GM21717 (cell line): ENCODE measurements around the gene GOLPH3L.
"Not testable (repeated sequence)": the region's sequence is repeated elsewhere in the genome, so short reads cannot be mapped to it uniquely, and the experiment has no call there.

Source experiments
- ATAC-seq: cut with Tn5 transposase; IDR thresholded peaks from one replicate; pipeline ENCODE4 v1.9.1; 2021; ENCODE audit warnings: mild to moderate bottlenecking, moderate library complexity; ENCODE audit not compliant: unreplicated experiment

GOLPH3L gene

DNA sequence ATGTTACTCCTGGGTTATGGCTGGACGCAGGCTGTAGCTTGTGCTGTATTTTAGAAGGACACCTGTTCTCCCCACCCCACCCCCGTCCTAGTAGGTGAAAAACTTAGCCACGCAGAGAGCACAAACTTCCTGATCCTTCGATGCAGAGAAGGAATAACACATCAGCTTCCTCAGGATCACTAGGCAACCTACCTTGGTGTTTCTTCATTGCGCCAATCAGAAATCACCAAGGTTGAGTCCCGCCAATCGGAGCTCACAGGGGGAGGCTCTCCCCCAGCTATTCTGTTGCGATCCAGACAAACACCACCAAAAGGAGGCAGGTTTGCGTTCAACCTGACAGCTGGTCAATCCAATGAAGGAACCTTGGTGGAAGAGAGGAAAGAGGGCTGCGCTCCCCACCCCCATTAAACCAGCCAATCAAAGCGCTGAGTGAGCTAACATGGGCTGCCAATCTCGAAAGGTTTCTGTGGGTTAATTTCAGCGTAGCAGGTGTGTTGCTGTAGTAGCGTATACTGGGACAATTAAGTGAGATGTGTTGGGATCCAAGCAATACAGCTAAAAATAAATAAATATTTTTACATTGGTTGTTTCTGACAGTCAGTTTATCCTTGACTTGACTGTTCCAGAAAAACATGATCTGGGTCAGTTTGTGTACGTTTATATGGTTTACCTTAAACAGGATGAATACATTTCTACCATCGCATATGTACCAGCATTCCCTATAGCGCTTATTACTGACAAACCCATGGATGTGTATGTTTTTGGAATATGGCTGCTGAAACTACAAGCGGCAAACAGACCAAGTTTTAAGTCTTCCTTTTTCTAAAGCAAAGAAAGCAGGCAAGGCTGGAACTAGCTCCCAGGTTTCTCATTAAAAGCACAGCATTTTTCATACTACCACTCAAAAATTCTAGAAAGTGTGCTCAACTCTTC is at the start of gene GOLPH3L:
Gene GOLPH3L (minus strand): TSS at position 160 of the 933 bp plus-strand sequence. CDS start 2,316 bp downstream, outside the sequence.
- peak; percentile 97 for ATAC-seq

GRCh38 chr1:150730130-150730721 is 33.3 kb upstream of the GOLPH3L start:
- ATAC-seq: no peak

GRCh38 chr1:150724336-150724735 is 27.4 kb upstream of the GOLPH3L start:
- ATAC-seq: no peak

DNA sequence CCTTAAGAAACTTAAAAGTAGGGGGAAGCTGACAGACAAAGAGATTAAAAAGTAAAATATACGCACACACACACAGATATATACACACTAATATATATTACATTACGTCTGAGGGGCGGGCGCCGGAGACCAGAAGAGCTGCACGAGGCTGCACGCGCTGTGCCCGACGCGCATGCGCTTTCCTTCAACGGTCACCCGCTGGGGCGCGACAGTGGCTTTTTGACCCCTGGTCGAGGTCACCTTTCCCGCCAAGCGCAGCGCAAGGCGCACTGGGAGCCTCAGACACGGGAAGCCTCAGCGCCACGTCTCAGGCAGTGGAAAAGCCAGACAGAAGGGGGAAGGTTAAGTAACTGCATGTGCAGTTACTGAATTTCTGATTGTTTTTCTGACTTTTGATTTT is 23.7 kb upstream of the GOLPH3L start, which contains the start of gene HORMAD1:
Gene HORMAD1 (minus strand): TSS at position 193 of the 400 bp plus-strand sequence. CDS start 1,390 bp downstream, outside the sequence.
- ATAC-seq: no peak

GRCh38 chr1:150720098-150720497 is 23.1 kb upstream of the GOLPH3L start:
- ATAC-seq: no peak

DNA sequence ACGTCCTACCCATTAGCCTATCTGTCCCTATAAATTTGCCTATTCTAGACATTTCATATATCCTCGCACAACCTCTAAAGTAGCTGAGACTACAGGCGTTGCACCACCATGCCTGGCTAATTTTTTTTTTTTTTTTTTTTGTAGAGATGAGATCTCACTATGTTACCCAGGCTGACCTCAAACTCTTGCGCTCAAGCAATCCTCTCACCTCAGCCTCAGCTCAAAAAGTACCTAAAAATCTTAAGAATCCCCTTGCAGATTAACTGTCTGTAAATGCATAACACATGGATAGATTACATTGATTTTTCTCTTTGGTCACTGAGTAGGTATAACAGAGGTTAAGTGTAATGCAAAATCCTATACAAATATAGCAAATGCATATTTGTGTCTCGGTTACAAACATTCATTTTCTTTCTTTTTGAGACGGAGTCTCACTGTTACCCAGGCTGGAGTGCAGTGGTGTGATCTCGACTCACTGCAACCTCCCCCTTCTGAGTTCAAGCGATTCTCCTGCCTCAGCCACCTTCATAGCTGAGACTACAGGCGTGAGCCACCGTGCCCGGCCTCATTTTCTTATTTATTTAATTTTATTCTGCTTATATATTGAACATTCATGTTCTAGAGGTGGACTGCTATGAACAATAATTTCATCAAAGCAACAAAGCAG is 21.4 kb upstream of the GOLPH3L start:
- no peak for ATAC-seq

DNA sequence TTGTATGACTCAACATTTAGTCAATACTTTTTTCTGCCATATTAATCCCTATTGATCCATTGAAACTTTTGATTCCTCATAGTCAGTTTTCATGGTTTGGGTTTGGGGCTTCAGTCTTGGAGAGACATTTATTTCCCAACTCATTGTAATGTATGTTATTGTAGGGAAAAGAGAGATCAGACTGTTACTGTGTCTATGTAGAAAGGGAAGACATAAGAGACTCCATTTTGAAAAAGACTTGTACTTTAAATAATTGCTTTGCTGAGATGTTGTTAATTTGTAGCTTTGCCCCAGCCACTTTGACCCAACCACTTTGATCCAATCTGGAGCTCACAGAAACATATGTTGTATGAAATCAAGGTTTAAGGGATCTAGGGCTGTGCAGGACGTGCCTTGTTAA is 12.1 kb upstream of the GOLPH3L start:
- ATAC-seq: not testable (repeated sequence)

DNA sequence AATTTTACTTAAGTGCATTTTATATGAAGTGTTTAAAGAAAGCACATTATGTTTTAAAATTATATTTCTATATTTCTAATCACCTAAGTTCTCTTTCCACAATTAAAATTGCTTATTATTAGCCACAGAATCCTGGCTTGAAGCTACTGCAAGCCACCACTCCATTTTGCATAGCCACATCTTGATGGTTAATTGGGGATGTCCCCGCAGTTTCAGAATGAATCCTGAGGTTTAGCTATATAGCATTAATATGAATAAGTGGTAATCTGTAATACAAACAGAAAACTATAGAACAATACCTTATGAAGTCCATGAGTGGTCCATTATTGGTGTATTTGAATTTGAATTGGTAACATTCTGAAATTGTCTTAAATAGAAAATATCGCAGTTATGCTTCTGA is 11.6 kb upstream of the GOLPH3L start:
- ATAC-seq: no peak

GRCh38 chr1:150706091-150706490 is 9.1 kb upstream of the GOLPH3L start:
- ATAC-seq: no peak

- no peak for ATAC-seq
Observed at GRCh38 chr1:150703427-150703826, 6.5 kb upstream of the GOLPH3L start.

DNA sequence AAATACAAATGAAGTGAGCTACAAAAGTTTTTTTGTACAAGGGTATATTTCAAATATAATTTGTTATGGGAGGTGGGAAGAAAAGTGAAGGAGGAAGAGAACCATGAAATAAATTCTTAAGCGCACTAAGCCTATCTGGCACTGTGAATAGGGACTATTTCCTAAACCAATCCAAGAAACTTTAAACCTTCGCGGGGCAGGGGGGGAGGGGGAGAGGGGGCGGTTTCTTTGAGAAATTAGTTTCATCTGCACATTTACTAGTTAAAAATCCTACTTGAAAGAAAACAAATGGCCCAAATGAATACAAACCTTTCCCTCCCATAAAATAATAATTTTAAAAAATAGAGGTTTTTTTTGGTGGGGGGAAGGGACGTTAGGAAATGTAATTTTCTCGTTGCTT is 364 bp downstream of the GOLPH3L start:
- no peak for ATAC-seq

- no peak for ATAC-seq
Observed at GRCh38 chr1:150696162-150696561, 792 bp downstream of the GOLPH3L start.

DNA sequence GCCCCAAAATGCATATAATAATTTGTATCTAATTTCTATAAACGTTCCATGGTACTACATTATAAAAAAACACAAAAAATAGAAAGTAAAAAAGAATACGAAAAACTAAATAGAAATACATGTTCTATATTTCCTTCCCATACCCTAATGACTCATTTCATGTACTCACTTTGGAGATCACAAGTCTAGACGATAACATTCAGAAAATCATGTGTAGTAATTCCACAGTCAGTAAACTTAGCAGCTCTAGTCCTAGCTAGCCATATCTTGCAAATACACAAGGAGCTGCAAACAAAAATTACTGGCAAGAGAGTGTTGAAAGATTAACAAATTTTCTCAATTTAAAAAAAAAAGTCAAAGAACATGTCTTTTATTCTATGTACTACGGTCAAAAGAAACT is 1.4 kb downstream of the GOLPH3L start:
- ATAC-seq: no peak

DNA sequence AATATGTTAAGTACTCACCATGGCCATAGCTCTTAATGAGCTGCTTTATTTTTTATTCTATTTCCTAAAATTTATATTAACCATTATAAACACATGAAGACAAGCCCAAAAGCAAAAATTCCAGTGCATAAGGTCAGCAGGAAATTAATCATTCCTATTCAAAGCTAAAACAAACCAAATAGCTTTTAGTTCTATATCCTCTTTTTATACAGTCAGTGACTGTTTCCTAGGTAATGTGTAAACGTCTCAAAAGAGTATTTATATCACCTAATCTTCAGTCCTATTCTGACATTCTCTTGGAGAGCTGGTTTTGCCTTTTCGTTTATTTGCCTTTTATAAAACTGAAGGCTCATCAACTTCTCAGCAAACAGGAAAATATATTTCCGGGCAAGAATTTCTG is 4.2 kb downstream of the GOLPH3L start:
- no peak for ATAC-seq

DNA sequence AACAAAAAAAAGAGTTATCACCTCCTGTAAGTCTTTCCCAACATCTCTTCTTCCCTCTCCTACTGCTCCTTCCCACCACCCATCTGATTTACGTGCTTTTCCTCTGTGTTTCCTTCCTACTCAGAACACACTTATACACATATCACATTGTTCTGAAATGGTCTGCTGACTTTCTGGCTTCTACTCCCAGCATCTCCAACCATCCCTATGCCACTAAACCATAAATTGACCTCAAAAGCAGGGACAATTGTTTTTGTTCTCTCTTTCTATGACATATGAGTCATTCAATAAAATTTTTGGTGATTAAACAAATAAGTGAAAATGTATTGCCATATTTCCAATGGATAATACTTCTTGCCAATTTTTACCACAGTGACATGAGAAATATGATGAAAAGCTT is 8.2 kb downstream of the GOLPH3L start:
- ATAC-seq: no peak

- ATAC-seq: no peak
Observed at GRCh38 chr1:150686275-150686674, 10.7 kb downstream of the GOLPH3L start.

GRCh38 chr1:150683914-150684313 is 13.0 kb downstream of the GOLPH3L start:
- no peak for ATAC-seq

DNA sequence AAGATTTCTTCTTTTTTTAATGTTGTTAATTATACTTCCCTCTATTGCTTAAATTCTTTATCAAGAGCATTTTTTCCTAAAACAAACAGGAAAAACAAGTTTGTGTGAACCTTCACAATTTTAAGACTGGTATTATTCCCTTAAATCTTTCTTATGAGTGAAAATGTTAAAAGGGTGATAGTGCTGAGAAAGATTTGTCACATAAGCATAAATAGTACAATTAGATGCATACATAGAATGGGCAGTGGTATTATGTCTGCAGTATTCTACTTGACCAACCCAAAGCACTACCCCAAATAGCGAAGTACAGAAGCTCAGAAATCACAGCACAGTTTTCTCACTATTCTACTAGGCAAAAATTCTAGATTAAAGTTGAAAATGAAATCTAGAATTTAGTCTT is 18.0 kb downstream of the GOLPH3L start:
- ATAC-seq: no peak

- no peak for ATAC-seq
Observed at GRCh38 chr1:150674881-150675280, 22.1 kb downstream of the GOLPH3L start.

- no peak for ATAC-seq
Observed at GRCh38 chr1:150663321-150663720, 33.6 kb downstream of the GOLPH3L start.

DNA sequence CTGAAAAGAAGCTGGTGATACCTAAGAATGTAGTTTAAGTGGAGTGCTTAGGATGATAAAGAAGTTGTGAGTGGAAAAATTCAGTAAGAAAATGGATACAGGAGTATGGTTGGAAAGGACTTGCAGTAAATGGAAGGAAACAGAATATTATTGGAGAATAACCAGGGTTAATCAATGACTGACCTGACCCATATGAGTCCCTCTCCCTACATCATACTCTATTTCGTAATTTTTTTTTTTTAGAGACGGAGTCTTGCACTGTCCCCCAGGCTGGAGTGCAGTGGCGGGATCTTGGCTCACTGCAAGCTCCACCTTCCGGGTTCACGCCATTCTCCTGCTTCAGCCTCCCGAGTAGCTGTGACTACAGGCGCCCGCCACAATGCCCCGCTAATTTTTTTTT is 34.1 kb downstream of the GOLPH3L start:
- no peak for ATAC-seq

DNA sequence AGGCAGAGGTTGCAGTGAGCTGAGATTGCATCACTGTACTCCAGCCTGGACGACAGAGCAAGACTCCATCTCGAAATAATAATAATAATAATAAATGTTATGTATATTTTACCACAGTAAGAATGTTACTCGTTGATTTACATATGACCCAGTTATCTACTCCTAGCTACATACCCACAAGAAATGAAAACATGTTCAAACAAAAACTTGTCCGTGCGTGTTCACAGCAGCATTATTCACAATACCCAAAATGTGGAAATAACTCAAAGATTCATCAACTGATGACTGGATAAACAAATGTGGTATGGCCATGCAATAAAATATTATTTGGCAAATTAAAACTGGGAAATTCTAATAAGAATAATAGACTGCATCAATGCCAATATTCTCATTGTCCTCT is 35.8 kb downstream of the GOLPH3L start:
- no peak for ATAC-seq
